HG02642 (cell line): ENCODE data around the gene MYMX.
"Not testable (repeated sequence)": the region's sequence is repeated elsewhere in the genome, so short reads cannot be mapped to it uniquely, and the experiment has no call there.

Experiments used
- ATAC-seq: cut with Tn5 transposase; IDR thresholded peaks from one replicate; pipeline ENCODE4 v1.9.1; 2021; ENCODE audit warnings: mild to moderate bottlenecking; ENCODE audit not compliant: unreplicated experiment, poor library complexity

MYMX gene

GRCh38 chr6:44229376-44230033 lies 12.8 kb downstream of the MYMX start:
- no peak for ATAC-seq

DNA sequence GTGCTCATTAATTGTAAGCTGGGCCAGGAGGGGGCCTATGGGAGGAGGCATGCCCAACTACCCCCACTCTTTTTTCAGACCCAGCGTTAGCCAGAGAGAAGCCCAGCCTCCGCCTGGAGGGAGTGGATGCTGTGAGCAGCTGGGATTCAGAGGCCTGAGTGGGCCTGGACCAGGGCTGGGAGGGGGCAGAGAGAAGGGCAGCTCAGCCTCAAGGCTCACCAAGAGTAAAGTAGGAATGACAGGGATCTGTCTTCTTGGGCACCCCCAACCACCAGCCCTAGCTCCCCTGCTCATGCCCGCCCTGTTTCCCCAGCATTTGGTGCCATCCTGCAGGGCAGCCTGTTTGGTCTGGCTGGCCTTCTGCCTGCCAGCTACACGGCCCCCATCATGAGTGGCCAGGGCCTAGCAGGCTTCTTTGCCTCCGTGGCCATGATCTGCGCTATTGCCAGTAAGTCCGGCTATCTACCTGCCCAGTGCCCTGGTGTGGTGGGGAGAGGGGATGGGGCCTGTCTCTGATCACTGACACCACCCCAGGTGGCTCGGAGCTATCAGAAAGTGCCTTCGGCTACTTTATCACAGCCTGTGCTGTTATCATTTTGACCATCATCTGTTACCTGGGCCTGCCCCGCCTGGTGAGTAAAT lies 13.4 kb downstream of the MYMX start:
- no peak for ATAC-seq

DNA sequence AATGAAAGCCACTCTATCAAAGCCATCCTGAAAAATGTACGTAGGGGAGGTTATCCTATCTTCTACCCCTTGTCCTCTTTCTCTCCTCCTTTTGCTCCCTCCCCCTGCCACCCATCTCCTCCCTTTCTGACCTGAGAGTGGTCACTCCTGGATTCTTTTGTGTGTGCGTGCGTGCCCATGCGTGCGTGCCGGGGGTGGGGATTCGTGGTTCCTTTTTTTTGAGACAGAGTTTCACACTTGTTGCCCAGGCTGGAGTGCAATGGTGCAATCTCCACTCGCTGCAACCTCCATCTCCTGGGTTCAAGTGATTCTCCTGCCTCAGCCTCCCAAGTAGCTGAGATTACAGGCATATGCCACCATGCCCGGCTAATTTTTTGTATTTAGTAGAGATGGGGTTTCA lies 14.7 kb downstream of the MYMX start:
- ATAC-seq: not testable (repeated sequence)

DNA sequence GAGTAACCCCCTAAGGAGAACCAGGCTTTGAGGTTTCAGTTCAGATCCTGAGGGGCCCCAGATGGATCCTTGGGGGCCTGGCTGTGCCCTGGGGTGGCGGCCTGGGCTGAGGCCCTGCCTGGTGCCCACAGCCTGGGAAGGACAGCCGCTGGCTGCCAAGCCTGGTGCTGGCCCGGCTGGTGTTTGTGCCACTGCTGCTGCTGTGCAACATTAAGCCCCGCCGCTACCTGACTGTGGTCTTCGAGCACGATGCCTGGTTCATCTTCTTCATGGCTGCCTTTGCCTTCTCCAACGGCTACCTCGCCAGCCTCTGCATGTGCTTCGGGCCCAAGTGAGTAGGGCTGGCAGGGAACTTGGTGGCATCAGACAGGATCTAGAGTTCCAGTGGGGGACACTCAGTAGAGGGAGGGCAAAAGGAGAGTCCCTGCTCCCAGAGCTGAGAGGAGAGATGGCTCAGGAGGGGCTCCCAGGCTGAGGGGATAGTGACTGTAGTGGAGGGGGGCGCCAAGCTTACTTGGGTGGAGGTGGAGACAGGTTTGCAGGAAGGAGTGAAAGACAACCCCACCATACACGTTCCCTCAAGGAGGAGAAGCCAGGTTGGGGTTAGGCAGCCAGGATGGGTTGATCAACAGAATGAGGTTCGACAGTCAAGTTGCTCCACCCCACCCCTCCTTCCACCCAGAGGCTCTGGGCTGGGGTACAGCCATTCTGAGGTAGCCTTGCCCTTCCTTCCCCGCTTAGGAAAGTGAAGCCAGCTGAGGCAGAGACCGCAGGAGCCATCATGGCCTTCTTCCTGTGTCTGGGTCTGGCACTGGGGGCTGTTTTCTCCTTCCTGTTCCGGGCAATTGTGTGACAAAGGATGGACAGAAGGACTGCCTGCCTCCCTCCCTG lies 16.2 kb downstream of the MYMX start:
- no peak for ATAC-seq

DNA sequence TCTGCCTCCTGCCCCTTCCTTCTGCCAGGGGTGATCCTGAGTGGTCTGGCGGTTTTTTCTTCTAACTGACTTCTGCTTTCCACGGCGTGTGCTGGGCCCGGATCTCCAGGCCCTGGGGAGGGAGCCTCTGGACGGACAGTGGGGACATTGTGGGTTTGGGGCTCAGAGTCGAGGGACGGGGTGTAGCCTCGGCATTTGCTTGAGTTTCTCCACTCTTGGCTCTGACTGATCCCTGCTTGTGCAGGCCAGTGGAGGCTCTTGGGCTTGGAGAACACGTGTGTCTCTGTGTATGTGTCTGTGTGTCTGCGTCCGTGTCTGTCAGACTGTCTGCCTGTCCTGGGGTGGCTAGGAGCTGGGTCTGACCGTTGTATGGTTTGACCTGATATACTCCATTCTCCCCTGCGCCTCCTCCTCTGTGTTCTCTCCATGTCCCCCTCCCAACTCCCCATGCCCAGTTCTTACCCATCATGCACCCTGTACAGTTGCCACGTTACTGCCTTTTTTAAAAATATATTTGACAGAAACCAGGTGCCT lies 16.9 kb downstream of the MYMX start:
- ATAC-seq: no peak

- ATAC-seq: no peak
Measured at GRCh38 chr6:44234101-44235025, 17.6 kb downstream of the MYMX start.

DNA sequence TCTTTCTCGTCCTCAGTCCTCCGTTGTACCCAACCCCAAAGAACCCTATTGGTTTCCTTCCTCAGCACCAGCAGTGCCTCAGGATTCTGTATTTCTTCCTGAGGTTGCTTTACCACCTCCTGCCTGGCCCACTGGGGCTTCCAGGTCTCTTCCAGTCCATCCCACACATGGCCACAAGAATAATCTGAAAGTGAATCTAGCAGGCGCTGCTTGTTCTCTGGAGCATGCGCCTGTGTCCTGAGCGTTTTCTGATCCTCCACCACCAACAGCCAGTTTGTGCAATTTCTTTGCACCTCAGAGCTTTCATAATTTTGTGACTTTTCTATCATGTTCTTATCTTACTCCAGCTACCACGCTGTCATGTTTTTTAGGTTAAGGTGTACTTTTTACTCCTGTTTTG lies 18.5 kb downstream of the MYMX start:
- no peak for ATAC-seq

- ATAC-seq: no peak
Measured at GRCh38 chr6:44235891-44236516, 19.3 kb downstream of the MYMX start.

GRCh38 chr6:44237021-44237812 lies 20.5 kb downstream of the MYMX start:
- ATAC-seq: peak; percentile 60

GRCh38 chr6:44237813-44238433 lies 21.2 kb downstream of the MYMX start:
- ATAC-seq: peak; percentile 89

DNA sequence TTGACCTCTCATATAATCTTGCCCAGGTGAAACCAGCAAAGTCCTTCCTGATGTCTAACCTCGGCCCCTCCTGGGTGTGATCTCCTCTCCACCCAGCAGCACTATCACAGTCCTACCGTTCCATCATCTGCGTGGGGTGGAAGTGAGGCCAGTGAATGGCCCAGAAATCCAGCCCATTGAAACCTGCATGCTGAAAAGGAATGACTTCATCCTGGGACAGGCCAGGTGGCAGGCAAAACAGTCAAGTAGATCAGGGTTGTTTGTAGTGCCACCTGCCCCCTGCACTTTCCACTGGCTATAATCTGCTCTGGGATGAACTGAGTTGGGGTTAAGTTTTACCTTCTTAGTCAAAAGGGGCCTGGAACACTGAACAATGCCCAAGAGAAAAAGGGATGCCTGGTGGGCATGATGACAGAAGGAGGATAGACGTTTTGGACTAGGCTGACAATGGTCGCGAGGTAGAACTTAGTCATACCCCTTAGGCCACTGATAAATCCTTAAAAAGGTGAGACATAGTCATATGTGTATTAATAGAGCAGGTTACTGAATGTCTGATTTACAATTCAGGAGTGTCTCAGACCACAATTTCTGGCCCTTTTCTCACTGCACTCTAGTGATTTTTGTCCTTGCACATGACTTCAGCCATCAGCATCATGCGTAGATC lies 22.1 kb downstream of the MYMX start:
- no peak for ATAC-seq

- no peak for ATAC-seq
Measured at GRCh38 chr6:44243345-44243744, 26.6 kb downstream of the MYMX start.

DNA sequence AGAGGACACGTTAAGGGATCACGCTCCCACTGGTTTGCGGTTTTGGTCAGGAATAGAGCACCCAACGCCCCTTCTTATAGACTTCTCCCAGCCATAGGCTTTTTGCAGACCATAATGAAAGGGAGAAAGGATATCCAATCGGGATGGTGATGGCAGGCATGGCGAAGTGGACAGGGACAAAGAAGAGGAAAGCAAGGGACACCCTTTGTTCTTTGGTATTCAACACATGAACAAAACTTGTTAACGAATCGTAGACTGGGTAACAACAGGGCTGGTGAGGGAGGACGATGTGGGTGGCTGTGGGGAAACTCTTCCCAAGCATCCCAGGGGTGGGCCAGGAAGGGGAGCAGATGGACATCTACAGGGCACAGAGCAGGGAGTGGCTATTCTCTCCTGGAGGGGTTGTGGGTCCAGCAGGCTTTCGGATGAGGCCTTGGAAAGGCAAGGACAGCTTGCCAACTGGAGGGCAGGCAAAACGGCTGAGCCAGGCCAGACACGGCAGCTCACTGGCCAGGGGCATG lies 28.7 kb downstream of the MYMX start:
- no peak for ATAC-seq

DNA sequence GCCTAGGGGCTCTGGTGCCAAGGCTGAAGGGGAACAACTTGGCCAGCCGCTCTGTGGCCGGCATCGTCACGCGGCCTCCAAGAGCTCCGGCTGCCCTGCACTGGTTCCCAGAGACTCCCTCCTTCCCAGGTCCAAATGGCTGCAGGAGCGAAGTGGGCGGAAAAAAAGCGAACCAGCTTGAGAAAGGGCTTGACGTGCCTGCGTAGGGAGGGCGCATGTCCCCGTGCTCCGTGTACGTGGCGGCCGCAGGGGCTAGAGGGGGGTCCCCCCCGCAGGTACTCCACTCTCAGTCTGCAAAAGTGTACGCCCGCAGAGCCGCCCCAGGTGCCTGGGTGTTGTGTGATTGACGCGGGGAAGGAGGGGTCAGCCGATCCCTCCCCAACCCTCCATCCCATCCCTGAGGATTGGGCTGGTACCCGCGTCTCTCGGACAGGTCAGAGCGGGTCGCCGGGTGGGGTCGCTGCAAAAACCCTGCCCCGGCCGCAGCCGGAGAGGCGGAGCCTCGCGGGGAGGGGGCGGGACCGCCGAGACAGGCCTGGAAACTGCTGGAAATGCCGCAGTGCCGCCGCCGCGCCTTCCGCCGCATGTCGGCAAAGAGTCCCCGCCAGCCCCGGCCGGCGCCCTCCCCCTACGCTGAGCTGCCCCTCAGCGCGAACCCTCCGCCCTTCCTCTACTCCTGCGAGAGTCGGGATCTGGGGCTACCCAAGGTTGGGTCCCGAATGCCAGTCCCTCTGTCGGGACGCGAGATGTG lies 29.4 kb downstream of the MYMX start:
- ATAC-seq: peak; percentile 60

DNA sequence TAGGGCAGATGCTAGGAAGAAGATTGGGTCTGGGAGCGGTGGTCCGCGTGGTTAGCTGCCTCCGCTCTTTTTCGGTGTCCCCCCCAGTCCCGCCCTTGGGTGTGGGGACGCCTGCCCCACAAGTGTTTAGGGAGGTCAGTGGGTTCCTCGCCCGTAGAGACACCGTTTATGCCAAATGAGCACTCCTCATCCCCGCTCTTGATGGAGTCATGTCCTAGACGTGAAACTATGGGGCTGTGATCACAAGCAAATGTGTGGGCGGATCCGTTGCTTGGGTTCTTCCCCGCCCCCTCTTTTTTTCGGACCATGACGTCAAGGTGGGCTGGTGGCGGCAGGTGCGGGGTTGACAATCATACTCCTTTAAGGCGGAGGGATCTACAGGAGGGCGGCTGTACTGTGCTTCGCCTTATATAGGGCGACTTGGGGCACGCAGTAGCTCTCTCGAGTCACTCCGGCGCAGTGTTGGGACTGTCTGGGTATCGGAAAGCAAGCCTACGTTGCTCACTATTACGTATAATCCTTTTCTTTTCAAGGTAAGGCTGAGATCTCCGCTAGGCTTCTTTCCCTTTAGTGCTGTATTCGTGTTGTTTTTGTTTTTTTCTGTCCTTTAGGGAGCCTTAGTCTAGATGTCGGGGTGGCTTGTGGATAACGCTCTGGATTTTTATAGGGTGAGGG lies 30.1 kb downstream of the MYMX start, which contains the start of gene HSP90AB1:
Gene HSP90AB1 (plus strand): TSS at position 439 of the 675 bp plus-strand sequence. CDS start 1,529 bp downstream, outside the sequence.
- peak; percentile 67 for ATAC-seq
